HG02588 (cell line): Measurements from ENCODE around the gene CFAP46.

Source experiments
- ATAC-seq: cut with Tn5 transposase; IDR thresholded peaks from one replicate; pipeline ENCODE4 v1.9.1; 2021; ENCODE audit warnings: mild to moderate bottlenecking, moderate library complexity; ENCODE audit not compliant: unreplicated experiment

CFAP46 gene

DNA sequence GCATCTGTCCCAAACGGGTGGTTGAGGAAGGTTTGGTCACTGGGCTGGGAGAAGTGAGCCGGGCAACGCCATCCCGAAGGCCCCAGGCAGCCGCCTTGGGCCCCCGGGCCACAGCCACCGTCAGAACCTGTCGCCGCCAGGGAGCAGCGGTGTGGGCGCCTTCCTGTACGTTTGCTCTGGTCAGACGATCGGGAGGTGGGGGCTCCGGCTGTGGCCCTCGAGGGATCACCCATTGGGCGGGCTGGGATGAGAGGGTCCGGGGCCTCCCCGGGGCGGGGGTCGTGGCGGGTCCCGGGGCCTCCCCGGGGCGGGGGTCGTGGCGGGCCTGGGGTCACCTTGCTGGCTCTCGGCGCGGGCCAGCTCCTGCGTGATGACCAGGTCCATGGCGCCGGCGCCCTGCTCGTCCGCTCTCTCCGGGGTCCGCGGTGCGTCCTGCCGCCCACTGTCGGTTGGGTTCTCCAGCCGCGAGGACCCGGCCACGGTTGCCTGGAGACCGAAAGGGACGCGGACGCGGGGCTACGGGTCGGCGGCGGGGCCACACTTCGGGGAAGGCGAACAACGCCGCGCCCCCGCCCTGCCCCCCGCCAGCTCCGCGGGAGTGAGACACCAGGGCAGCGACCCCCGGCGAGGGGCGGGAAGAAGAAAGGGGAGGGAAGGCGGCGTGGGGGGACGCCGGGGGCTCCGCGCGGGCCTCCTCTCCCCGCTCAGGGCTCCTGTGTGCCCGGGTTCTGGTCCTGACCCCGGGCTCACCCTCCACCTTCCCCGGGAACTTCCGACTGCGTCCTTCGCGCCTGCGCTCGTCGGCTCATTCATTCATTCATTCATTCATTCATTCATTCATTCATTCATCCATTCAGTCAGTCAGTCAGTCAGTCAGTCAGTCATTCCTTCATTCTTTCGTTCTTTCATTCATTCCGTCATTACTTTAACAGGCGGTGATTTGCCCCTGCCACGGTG is at the start of gene CFAP46:
TSS of gene CFAP46 (minus strand) at position 470 of the 957 bp plus-strand sequence. CDS start at position 384, 86 bp downstream.
- no peak for ATAC-seq

DNA sequence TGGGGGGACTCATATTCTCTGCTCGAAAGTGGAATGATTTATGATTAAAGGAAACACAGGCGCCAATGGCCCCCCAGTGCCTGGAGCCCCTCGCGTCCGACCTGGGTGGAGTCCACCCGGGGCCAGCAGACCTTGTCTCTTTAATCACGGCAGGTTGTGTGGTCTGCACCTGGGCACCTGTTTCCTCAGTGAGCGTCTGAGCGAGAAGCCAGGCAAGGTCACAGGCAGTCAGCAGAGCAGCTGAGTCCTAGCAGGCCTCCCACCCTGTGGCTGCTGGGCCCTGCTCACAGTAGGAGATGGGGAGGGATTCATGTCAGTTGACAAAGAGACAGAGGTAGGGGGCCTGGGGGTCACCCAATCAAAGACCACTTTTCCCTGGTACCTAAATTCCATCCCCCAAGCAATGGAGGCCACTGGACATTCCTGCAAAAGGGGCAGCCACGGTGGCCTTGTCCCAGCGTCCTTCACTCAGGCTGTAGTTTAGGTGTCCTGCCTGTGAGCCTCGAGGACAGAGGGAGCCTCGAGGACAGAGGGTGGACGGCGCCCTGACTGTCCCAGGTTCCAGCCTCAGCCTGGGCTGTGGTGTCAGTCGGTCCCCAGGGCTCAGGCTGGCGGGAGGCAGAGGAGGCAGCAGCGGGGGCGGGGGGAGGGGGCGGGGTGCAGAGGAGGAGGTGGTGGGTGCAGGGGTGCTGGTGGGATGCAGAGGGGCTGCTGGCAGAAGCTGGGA is 49.5 kb upstream of the CFAP46 start:
- no peak for ATAC-seq

DNA sequence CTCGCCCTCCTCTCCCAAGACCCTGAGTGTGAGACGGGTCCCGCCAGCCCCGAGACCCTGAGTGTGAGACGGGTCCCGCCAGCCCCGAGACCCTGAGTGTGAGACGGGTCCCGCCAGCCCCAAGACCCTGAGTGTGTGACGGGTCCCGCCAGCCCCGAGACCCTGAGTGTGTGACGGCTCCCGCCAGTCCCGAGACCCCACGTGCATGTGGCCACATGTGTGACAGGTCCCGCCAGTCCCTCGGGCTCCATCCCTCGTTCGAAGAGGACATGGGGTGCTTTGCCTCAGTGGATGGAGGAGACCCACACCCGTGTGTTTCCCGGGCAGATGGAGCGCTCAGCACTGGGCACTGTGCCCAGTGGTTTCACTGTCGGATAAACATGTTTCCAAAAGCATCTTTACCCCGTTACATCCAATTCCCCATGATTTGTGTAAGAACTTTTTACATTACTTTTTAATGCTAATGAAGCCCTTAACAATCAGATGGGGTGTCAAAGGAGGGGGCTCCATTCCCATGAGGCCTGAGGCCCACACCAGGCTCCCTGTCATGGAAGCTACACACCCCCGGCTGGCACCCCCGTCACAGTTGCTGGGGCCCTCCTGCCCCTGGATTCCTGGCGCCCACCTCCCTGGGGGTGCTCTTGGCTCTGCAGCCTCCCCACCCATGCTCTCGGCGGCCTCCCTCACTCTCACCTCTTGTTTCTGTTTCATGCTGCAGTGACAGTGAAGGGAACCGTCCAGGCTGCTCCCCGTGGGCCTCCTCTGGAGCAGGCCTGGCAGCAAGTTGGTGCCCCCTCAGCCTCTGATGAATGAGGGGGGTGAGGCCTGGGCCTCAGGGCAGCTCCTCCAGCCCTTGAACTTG is 48.5 kb upstream of the CFAP46 start:
- ATAC-seq, result no peak

DNA sequence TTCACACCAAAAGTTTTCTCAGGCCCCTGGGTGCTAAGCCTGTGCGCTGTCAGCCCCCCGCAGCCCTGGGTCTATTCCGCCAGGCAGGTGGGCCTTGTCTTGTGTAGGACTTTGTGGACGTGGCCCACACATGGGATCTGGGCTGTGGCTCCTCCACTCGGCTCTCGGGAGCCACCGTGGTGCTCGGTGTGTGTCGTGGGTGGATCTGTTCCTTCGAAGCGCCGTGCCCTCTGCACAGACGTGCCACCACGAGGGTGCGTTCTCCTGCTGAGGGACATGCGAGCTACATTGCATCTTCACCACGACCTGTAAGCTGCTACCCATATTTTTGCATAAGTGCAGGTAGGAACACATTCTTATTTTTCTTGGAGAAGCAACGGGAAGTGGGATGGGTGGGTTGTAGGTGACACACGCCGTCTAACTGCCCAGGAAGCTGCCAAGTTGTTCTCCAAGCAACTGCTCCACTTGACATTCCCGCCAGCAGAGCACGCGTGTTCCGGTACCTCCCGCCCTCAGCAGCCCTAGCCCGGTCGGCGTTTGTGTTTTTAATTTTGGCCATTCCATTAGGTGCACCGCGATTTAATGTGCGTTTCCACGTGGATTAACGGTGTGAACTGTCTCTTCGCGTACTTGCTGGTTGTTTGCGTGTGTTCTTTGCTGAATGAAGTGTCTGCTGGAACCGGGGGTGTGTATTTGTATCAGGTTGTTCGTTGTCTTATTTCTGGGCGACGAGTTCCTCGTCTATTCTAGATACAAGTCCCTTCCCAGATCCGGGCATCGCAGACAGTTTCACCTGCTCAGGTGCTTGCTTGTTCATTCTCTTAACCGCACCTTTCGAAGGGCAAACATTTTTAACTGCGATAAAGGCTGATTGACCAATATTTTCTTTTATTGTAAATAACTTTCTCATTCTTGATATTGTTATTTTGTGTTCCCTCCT is 47.4 kb upstream of the CFAP46 start:
- ATAC-seq, result no peak

DNA sequence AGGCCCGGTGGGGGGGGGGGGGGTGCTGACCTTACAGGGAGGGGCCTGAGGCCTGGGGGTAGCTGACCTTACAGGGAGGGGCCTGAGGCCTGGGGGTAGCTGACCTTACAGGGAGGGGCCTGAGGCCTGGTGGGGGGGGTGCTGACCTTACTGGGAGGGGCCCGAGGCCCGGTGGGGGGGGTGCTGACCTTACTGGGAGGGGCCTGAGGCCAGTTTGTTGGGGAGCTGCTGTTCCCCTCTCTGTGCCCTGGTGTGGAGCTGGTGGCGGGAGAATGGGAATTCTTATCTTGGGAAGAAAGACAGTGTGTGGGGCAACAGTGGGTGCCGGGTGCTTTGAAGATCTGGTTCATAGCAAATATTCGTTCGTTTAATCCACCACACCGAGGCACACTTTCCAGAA is 46.6 kb upstream of the CFAP46 start:
- no peak for ATAC-seq

DNA sequence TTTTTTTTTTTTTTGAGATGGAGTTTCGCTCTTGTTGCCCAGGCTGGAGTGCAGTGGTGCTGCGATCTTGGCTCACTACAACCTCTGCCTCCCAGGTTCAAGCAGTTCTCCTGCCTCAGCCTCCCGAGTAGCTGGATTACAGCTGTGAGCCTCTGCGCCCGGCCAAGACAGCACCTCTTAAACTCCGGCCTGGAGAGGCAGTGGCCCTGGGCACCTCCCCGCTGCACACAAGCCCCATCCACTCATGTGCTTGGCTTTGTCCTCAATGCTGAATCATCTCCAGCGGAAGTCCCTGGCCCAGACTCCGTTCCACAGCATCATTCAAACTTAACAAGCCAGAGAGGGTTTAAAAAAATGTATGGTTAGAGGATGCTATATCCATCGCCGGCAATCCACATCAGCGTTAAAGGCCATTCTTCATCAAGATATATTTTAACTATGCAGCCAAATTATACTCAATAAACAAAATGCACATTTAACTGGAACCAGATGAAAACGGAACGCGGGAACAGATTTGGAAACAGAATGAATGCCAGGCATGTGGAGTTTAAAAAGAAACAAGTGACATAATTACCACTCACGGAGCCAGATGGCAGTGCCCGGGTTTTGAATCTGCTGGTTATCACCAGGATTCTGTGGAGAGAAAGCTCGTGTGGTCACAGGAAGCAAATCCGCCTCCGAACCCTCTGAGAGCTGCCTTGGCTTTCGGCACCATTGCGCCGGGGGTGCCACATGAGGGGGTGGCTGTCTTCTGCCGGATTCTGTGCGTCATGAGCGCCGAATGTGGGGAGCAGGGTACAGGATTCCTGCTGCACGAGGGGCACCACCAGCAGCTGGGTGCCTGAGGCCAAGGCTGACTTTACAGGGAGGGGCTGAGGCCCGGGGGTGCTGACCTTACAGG is 45.6 kb upstream of the CFAP46 start:
- ATAC-seq, result no peak

DNA sequence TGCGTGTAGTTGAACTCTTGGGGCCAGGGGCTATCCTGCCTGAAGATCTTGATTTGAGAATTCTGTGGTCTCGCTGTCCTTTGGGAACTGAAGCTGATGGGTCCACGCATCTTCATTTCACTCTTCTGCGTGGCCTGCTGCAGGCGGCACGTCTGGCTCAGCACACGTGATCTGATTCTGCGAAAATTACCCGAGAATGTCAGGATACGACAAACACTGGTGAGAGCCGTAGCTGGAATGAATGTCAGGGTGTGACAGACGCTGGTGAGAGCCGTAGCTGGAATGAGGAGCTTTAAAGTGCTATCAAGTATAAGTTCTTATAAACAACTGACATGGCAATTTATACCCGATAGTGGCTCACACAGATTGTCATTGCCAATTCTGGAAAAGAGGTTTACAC is 44.6 kb upstream of the CFAP46 start:
- no peak for ATAC-seq

DNA sequence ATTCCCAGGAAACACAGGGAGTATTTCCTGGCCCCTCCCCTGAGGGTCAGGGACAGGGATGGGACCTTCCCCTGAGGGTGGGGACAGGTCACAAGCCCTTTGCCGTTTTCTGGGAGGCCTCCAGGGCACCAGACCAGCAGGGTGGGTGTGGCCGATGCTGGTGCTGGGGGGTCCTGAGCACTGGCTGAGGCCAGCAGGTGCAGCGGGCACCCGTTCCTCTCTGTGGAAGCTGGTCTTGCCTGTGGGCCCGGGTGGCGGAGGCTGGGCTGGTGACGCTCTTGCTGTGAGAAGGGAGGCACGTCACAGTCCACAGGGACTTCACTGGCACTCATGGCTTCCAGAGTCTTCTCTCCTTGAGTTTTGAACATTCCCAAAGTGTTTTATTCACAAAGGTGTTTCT is 44.2 kb upstream of the CFAP46 start:
- ATAC-seq, result no peak

DNA sequence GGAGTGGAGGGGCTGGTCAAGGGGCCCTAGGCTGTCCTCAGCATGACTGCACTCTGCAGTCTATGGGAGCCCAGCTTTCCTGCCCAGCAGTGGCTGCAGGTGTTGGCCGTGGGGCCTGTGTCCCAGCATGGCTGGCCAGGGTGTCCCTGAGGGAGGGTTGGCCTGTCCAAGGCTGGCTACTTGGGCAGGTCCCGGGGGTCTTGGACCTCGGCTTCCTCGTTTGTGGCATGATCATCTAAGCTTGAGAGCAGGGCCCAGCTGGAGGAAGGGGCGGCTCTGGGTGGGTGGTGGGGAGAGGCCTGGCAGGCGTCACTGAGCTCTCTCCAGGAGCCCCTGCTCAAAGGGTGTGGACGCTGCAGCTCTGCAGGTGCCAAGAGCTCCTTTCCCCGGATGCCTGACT is 43.7 kb upstream of the CFAP46 start:
- ATAC-seq, result no peak

DNA sequence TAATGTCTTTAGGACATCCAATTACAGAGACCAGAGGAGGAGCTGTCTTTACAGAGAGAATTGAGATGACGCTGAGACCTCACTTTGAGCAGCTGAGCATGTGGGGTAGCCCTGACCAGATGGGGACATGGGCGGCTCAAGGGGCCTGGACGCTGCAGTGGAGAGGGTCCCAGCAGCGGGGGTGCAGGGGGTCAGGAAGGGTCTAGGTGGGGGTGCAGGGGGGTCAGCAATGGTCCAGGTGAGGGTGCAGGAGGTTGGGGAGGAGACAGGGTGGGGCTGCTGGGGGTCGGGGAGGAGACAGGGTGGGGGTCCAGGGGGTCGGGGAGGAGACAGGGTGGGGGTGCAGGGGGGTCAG is 43.2 kb upstream of the CFAP46 start:
- no peak for ATAC-seq

DNA sequence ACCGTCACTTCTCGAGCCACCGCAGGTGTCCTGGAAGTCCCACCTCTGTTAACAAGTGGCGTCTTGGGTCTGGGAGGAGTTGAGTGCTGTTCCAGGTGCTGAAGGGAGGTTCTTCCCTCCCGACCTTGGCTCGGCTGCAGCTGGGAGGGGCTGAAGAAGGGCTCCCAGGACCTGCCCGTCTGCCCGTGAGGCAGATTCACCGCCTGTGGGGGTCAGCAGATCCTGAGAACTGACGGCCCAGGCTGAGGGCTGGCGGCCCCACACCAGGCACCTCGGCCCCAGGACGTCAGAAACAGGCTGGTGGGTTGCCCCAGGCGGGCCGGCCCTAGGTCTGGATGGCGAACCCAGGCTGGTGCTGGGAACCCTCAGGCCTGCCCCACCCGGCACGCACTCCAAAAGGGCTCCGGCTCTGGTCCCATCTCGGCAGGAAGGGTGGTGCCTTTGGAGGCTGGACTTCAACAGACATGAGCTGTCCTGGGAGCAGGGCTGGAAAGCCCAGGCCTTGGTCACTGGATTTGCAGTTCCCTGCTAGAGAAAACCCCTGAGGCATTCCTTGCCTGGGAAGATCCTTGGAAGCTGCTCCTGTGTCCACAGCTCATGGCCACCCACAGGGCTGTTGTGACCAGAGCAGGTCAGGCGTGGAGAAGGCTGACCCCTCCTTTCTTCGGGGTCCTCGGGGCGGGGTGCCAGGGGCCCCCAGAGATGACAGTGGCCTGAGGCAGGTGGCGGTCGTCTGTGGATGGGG is 42.6 kb upstream of the CFAP46 start:
- no peak for ATAC-seq

DNA sequence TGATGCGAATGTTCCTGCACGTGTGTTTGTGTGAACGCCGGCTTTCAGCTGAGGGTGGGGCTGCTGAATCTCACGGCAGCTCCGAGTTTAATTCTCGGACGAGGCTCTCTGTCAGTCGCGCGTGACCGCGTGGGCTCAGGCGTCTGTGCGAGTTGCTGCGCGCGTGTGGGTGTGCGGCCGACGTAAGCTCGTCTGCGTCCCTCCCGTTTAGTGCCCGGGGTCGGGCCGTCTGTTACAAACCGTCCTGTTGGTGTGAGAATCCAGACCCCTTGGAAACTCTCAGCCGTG is 41.6 kb upstream of the CFAP46 start:
- ATAC-seq, result no peak

DNA sequence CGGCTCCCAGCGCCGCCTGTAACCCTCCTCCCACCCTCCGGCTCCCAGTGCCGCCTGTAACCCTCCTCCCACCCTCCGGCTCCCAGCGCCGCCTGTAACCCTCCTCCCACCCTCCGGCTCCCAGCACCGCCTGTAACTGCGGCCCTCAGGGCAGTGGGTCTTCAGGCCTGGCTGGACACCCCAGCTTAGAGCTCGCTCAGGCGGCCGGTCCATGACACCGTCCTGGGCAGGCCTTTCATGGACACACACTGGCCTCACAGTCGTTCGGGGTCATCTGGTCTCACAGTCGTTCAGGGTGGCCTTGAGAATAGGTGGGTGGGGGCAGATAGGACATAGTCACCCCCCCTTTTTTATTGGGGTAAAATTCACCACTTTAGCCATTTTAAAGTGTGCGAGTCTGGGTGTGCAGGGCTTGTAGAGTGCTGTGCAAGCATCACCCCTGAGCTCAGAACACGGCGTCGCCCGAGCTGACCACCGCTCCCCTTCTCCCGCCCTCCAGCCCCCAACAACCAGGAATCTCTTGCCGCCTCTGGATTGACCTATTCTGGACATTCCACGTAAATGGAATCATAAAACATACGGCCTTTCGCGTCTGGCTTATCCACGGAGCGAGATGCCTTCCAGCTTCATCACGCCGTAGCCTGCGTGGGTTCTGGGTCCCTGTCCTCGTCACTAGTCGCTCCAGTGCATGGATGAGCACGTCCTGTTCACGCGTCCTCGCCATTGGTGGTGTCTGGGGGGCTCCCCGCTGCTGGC is 41.1 kb upstream of the CFAP46 start:
- ATAC-seq, result no peak

DNA sequence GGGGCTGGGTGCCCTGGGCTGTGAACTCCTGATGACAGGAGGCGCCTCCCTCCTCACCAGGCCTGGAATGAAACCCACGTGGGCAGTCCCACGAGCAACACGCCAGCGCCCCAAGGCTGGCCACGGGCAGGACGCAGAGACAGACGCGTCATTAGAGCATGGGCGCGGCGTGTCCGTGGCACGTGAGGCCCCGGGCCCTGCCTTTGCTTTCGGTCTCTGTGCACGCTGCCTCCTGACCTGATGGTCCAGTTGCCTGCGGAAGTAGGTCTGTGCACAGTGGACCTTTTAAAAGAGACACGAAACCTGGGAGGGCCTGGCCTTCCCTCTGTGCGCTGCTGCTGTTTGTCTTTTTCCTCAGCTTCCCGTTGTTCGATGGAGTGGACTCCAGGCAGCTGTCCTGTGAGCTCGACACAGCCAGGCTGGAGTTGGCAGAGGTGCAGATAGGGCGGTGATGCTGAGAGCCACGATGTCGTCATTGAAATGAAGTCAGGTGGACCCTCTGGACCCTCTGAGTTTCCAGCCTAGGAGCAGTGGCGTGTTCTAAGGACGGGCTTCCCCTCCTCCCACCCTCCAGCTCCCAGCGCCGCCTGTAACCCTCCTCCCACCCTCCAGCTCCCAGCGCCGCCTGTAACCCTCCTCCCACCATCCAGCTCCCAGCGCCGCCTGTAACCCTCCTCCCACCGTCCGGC is 40.1 kb upstream of the CFAP46 start:
- no peak for ATAC-seq

DNA sequence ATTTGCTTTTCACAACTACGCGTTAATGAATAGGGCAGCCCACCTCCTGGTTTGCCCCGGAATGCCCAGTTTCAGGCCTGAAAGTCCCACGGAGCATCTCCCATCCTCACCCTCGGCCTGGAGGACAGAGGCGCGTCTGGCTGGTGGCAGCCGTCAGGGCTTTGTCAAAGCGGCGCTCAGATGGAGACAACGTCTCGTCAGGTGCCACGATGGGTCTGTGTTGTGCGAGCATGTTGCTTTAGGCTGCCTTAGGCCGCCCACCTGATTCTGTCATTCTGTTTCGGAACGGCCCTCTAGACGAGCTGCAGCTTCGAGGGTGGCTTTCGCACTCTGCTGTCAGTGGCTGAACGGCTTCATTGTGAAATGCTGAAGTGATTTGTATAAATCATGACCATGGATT is 39.4 kb upstream of the CFAP46 start:
- ATAC-seq, result no peak

DNA sequence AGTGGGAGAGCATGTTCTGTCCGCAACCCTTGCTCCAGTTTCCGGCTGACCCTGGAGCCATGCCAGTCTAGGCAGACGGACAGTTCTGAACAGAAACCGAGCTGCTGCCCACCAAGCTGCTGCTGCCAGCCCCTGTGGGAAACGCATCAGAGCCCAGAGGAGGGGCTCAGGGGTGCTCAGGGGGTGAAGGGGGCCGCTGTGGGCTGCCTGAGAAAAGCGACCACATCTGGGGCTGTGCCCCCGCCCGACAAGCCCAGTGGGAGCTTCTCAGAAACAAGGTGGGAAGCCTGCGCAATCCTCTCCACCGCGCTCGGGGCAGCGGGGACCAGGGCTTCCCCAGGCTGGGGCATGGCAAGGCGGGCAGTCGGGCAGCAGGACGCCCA is 38.8 kb upstream of the CFAP46 start:
- ATAC-seq, result no peak

DNA sequence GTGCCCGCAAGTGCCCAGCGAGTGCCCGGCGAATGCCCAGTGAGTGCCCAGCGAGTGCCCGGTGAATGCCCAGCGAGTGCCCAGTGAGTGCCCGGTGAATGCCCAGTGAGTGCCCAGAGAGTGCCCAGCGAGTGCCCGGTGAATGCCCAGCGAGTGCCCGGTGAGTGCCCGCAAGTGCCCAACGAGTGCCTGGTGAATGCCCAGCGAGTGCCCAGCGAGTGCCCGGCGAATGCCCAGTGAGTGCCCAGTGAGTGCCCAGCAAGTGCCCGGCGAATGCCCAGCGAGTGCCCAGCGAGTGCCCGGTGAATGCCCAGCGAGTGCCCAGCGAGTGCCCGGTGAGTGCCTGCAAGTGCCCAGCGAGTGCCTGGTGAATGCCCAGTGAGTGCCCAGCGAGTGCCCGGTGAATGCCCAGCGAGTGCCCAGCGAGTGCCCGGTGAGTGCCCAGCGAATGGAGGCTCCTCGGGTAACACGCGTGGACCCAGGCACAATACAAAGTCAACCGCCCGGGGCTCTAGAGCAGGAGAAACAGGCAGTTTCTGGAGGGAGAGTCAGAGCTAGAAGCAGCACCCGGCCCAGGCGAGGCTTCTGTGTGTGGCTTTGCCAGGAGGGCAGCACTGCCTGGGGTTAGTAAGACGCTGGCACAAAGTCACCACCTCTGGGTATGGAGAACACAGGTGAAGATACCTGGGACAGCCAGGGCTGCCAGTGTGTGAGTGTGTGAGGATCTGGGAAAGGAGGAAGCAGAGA is 38.2 kb upstream of the CFAP46 start:
- no peak for ATAC-seq
